ENCODE measurements around the gene SLC6A9.

The SLC6A9 gene

DNA sequence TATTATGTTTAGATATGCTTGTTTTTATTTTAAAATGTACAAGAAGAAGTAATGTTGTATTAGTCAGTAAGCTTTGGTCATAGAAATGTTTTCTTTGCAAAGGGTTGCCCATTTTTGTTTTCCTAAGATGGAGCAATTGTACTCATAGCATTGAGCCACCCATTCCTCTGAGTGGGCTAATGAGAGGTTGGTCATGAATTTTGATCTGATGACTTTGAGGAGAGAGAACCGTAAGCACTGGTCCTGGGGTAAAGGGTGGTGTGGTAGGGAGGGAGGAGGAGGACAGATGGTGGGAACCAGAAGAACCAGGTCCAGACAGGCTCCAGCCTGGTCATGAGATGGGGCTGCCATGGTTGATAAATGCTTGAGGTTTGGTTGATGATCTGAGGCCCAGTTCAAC lies 15.9 kb upstream of the SLC6A9 start:
- FAIRE-seq: no peak

- FAIRE-seq: no peak
These were observed 13.8 kb upstream of the SLC6A9 start for GRCh38 chr1:44045064-44045463.

DNA sequence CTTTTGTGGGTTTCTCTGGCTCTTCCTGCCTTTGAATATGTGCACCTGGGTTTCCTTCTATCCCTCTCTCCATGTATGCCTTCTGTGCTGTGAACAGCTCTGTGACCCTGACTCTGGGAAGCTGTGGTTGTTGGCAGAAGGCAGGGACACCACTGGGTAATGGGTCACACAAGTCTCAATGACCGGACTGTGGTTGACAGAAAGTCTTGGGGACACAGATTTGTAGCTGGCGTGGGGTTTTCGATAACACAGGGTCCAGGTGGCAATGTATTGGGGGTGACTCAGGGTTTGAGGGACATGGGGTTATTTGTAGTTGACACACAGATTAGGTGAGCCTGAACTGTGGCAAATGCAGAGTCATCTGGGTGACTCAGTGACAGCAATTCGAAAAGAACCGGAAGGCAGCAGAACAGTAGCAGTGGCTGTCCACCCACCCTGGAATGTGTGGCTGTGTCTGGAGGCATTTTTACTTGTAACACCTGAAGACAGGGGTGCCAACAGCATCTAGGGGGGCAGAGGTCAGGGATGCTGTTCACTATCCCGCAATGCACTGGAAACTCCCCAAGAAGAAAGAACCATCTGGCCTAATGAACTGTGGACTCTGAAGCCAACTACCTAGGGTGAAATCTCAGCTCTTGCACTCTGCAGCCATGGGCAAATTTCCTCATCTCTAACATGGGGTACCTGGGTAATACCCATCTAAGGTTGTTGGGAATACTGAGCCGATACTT lies 13.0 kb upstream of the SLC6A9 start:
- FAIRE-seq: no peak

GRCh38 chr1:44043176-44044070 lies 12.2 kb upstream of the SLC6A9 start:
- FAIRE-seq: no peak

GRCh38 chr1:44040846-44041245 lies 9.6 kb upstream of the SLC6A9 start:
- no peak for FAIRE-seq

DNA sequence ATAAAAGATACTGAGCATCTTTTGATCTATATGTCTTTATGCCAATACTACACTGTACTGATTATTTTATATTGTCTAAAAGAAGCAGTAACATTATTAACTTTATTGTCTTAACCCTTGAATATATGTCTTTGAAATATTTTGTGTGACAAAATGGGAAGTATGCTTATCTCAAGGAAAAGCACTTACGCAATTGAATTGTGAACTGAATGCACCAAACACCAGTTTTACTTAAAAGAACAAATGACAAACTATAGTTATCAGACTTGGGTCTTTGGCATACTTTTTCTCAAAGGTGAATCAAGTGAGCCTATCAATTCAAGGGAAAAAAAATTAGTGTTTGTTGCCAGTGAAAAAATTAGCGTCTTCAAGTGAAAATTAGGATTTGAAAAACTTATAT lies 9.2 kb upstream of the SLC6A9 start:
- no peak for FAIRE-seq

DNA sequence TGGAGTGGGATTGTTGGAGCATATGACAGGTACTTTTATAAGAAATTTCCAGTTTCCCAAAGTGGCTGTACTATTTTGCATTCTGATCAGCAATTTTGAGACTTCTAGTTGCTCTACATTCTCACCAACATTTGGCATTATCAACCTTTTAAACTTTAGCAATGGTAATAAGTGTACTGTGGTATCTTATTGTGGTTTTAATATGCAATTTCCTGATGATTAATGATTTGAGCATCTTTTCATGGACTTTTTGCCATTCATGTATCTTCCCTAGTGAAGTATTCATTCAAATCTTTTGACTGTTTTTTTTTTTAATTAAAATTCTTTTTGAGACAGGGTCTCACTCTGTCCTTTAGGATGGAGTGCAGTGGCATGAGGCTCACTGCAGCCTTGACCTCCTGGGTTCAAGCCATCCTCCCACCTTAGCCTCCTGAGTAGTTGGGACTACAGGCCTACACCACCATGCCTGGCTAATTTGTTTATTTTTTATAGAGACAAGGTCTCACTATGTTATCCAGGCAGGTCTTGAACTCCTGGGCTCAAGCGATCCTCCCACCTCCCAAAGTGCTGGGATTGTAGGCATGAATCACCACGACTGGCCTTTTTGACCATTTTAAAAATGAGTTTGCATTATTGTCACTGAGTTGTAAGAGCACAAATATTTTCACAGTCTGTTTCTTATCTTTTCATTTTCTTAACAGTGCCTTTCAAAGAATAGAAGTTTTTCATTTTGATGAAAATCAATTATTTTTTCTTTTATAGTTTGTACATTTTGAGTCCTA lies 7.8 kb upstream of the SLC6A9 start:
- no peak for FAIRE-seq

- FAIRE-seq: no peak
These were observed 5.9 kb upstream of the SLC6A9 start for GRCh38 chr1:44037154-44037553.

DNA sequence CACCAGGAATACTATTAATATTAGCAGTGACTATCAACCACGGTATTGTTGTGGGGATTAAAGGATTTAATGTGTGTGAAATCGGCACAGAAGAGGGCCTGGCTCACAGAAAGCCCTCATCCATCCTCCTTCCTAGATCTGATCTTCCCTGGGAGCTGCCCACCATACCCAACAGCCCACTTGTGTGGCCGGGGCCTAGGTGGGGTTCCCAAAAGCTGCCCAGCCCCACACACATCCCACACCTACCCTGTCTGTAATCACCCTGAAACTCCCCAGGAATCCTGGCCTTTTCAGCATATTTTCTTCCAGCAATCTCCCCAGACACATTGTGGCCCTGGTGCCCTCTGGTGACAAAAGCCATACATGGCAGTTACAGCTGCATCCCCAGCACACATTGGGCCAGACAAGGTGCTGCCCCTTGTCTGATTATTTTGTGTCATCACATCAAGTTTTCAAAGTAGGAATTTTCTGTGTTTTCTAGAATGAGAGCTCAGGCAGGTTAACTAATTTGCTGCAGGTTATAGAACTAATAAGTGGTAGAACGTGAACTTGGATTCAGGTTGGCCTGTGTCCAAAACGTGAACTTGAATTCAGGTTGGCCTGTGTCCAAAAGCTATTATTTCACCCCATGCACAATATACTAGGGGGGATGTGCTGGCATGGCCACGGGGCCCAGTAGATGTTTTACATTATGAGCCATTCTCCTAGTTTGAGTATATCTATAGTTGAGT lies 5.3 kb upstream of the SLC6A9 start:
- peak; percentile 13 for FAIRE-seq

DNA sequence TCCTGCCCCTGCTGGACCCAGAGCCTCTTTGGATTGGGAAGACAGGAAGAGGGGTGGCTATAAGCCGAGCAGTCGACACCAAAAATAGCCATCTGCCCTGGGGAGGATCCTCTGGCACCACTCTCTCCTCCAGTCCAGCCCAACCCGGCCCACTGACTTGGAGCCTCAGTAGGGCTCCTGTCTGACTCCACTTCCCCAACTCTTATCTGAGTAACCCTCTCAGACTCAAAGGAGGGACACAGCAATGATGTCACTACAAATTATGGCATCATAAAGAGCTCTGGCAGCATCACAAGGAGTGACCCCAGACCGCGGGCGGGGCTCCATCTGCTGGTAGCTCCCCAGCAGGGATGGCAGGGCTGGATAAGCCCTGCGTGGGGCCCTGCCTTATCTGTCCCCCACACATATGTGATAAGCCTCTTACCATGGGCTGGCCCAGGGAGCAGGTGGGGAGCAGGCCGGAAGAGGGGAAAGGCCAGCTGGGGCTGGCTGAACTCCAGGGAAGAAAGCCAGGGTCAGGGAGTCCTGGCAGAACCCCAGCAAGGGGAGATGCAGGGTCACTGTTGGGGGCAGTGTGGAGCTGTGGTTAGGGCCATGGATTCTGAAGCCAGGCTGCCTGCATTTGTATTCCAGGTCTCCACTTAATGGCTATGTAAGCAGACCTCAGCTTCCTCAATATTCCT lies 4.6 kb upstream of the SLC6A9 start:
- no peak for FAIRE-seq

GRCh38 chr1:44034976-44035716 lies 3.9 kb upstream of the SLC6A9 start:
- no peak for FAIRE-seq

GRCh38 chr1:44034423-44034822 lies 3.2 kb upstream of the SLC6A9 start:
- no peak for FAIRE-seq

DNA sequence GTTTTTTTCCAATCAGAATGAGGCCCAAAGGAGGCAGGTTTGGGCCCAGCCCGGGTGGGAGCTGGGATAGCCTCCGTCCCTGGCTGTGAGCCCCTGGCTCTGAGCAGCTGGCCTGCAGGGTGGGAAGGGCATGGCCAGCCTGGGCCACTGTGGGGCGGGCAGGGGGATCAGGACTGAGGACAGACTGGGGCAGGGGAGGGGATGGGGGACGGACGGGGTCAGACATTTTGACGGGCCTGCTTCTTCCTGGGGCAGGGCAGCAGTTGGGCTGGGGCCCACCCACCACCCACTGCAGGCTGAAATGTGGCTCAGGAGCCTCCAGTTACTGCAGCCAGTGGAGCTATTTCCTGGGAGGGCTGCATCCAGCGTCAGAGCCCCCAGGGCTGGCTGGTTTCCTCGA lies 2.5 kb upstream of the SLC6A9 start:
- no peak for FAIRE-seq

DNA sequence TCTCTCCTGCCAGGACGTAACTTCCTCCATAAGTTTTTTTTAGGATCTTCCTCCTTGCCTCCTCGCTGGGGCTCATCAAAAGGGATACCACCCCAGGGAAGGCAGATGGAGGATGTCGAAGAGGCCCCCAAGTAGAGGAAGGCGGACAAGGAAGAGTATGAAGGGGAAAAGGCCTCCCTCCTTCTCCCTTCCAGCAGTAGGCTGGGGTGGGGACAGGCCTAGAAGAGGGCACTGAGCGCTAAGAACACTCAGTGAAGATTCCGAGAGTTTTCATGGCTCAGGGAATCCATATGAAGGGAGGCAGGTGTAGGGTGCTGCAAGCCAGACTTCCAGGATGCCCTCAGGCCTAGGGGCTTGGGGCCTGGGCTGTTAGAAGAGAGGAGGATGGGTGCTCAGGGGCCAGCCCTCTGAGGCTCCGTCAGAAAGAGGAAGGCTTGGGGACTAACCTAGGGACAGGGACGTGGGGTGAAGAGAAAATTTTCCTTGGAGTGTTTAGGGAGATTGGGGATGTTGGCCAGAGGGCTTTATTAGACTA lies 1.8 kb upstream of the SLC6A9 start:
- FAIRE-seq: no peak

DNA sequence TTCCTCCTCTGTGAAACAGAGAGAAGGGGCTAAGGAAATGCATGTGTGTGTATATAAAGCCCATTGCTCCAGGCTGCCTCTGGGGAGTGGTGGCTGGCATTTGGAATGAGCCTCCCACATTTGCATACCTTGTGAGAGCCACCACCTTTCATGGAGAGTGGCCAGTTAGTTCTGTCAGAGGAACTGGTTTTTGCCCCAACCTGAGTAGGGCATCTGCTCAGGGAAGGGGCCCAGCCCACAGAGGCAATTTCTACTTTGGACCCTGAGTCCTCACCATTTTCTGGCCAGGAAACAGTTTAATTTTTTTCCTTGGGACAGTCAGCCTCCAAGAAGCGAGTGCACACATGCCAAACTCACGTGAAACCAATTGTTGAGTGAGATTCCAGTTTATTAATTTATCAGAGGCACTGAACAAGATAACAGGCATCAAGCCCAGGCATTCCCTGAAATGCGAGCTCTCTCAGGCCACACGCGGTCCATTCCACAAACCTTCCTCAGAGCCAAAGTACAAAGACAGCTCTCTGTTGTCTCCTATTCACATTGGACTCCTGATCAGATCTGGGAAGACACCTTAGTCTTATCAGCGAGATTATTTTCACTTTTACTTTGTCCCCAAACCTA lies 1.0 kb upstream of the SLC6A9 start:
- FAIRE-seq: no peak

GRCh38 chr1:44030605-44031251 lies 534 bp downstream of the SLC6A9 start:
- no peak for FAIRE-seq

- no peak for FAIRE-seq
These were observed 1.2 kb downstream of the SLC6A9 start for GRCh38 chr1:44029911-44030604.

GRCh38 chr1:44029260-44029910 lies 1.9 kb downstream of the SLC6A9 start:
- no peak for FAIRE-seq

DNA sequence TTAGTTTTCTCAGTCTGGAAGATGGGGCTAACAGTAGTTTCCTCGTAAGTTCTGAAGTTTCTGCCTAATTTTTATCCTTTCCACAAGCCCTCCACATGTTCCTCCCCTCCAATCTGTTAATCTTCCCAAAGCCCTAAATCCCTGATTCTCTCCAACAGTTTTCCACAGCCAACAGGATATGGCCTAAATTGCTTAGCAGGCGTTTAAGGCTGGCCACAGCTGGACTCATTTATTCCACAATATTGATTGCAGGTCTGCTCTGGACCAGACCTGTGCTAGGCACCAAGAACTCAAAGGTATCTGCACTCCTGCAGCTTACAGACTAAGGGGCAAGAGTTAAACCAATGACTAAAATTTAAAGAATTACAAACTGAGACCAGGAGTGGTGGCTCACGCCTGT lies 3.9 kb downstream of the SLC6A9 start:
- FAIRE-seq: no peak

All from TTC549 (cell line).